GM23248 (cell line): ENCODE data around the gene CACNA1B.

Experiments
- EZH2 ChIP-seq: fragments of 200-600 bp; sonication (generic); IDR thresholded peaks from 2 replicates; pipeline ENCODE4 v1.6.1; 2018; ENCODE audit warnings: antibody characterized with exemption, mild to moderate bottlenecking; ENCODE audit not compliant: insufficient read depth, poor library complexity, severe bottlenecking
- EZH2phosphoT487 ChIP-seq: fragments of 200-600 bp; sonication (generic); IDR thresholded peaks from 2 replicates; pipeline ENCODE4 v1.6.1; 2018; ENCODE audit warnings: antibody characterized with exemption, moderate library complexity, mild to moderate bottlenecking, low read depth; ENCODE audit not compliant: insufficient read depth

DNA sequence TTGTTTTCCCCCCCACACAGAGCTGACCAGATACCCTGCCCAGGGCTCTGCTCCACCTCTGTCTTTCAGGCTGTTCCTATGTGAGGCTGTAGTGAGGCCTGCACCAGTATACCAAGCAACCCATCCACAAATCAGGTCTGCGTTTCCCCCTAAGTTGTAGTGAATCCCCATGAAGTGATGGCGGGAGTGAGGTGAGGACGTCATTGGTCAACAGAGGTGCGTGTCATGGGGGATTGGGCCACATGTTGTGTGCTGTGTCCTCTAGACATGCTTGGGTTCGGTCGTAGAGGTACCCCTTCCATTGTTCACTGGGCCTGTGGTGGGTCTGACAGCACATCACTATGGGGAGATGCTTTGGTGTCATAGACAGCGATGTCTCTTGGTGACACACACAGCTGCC, 184.6 kb downstream of the CACNA1B start:
- no peak for TF ChIP-seq EZH2
- TF ChIP-seq EZH2phosphoT487 = no peak
